GM19438 (cell line): ENCODE data around the gene NELFA.

ENCODE experiments used
- ATAC-seq: cut with Tn5 transposase; IDR thresholded peaks from one replicate; pipeline ENCODE4 v1.9.1; 2021; ENCODE audit warnings: low read depth; ENCODE audit not compliant: unreplicated experiment

NELFA gene

GRCh38 chr4:1969928-1970723 lies 38.6 kb downstream of the NELFA start:
- no peak for ATAC-seq

- ATAC-seq: no peak
These were observed 40.0 kb downstream of the NELFA start for GRCh38 chr4:1968686-1969295.

GRCh38 chr4:1967512-1968149 lies 41.1 kb downstream of the NELFA start:
- no peak for ATAC-seq

GRCh38 chr4:1964971-1965370 lies 43.8 kb downstream of the NELFA start:
- ATAC-seq: no peak

GRCh38 chr4:1964443-1964842 lies 44.3 kb downstream of the NELFA start:
- no peak for ATAC-seq

- ATAC-seq: no peak
These were observed 45.8 kb downstream of the NELFA start for GRCh38 chr4:1962980-1963379.

- ATAC-seq: no peak
These were observed 47.2 kb downstream of the NELFA start for GRCh38 chr4:1961563-1961962.

- no peak for ATAC-seq
These were observed 47.7 kb downstream of the NELFA start for GRCh38 chr4:1961038-1961437.

GRCh38 chr4:1960170-1960825 lies 48.5 kb downstream of the NELFA start:
- ATAC-seq: no peak

GRCh38 chr4:1959104-1959384 lies 49.7 kb downstream of the NELFA start:
- no peak for ATAC-seq

- no peak for ATAC-seq
These were observed 50.3 kb downstream of the NELFA start for GRCh38 chr4:1958276-1959103.

- ATAC-seq: no peak
These were observed 52.1 kb downstream of the NELFA start for GRCh38 chr4:1956631-1957030.

- ATAC-seq: no peak
These were observed 55.4 kb downstream of the NELFA start for GRCh38 chr4:1953335-1953734.

- ATAC-seq: no peak
These were observed 56.1 kb downstream of the NELFA start for GRCh38 chr4:1952719-1953118.

- ATAC-seq: no peak
These were observed 56.6 kb downstream of the NELFA start for GRCh38 chr4:1952058-1952700.

GRCh38 chr4:1950369-1950768 lies 58.4 kb downstream of the NELFA start:
- ATAC-seq: no peak

GRCh38 chr4:1948892-1949436 lies 59.8 kb downstream of the NELFA start:
- no peak for ATAC-seq

GRCh38 chr4:1948232-1948631 lies 60.5 kb downstream of the NELFA start:
- ATAC-seq: no peak

GRCh38 chr4:1945912-1946311 lies 62.9 kb downstream of the NELFA start:
- ATAC-seq: no peak
